WTC11 (cell line): Measurements from ENCODE around the gene C1orf159. TPM values are rescaled to one million over a fixed set of nuclear protein-coding genes. Genes with fewer than 3 reads are reported as not detected.

ENCODE experiments used
- ATAC-seq: fragments of 200-7000 bp; cut with Tn5 transposase; 2 replicates; pipeline ENCODE4 v1.10.0; 2021; ENCODE audit warnings: mild to moderate bottlenecking, moderate library complexity
- CTCF ChIA-PET: fragments of 300-600 bp; sonication (Branson Sonifier 250); formaldehyde crosslinking; loops from one replicate; lab custom pipeline; 2021; ENCODE audit warnings: antibody characterized with exemption; lab: Charles Lee
- POLR2A ChIA-PET: fragments of 350-600 bp; sonication (Branson Sonifier 250); formaldehyde crosslinking; loops from one replicate; lab custom pipeline; 2021; ENCODE audit warnings: antibody characterized with exemption; lab: Charles Lee
- DNase-seq: peaks from one replicate; pipeline ENCODE4 v3.0.0; 2021; ENCODE audit warnings: low spot score
- H3K27ac Mint-ChIP-seq: 2 replicates; pipeline ENCODE4 v1.8.0; 2021; ENCODE audit warnings: mixed read lengths
- H3K27me3 Mint-ChIP-seq: 2 replicates; pipeline ENCODE4 v1.8.0; 2021; ENCODE audit warnings: low read depth, mild to moderate bottlenecking, moderate library complexity, mixed read lengths
- H3K36me3 Mint-ChIP-seq: 2 replicates; pipeline ENCODE4 v1.8.0; 2021; ENCODE audit warnings: mixed read lengths
- H3K4me1 Mint-ChIP-seq: 2 replicates; pipeline ENCODE4 v1.8.0; 2022; ENCODE audit warnings: mixed read lengths
- H3K4me3 Mint-ChIP-seq: 2 replicates; pipeline ENCODE4 v1.8.0; 2021; ENCODE audit warnings: mild to moderate bottlenecking, moderate library complexity, mixed read lengths
- H3K9me3 Mint-ChIP-seq: 2 replicates; pipeline ENCODE4 v1.8.0; 2021; ENCODE audit warnings: mixed read lengths
- ATF2 ChIP-seq: sonication (generic); formaldehyde crosslinking; IDR thresholded peaks from 2 replicates; pipeline ENCODE4 v1.8.1; 2022; ENCODE audit warnings: low read depth, missing genetic modification reagents, borderline replicate concordance
- CREB1 ChIP-seq: sonication (generic); formaldehyde crosslinking; IDR thresholded peaks from 2 replicates; pipeline ENCODE4 v1.8.0; 2023; ENCODE audit warnings: mild to moderate bottlenecking, missing genetic modification reagents
- E2F1 ChIP-seq: sonication (generic); formaldehyde crosslinking; IDR thresholded peaks from 2 replicates; pipeline ENCODE4 v1.8.0; 2022; ENCODE audit warnings: mild to moderate bottlenecking, missing genetic modification reagents
- E2F4 ChIP-seq: sonication (generic); formaldehyde crosslinking; IDR thresholded peaks from 2 replicates; pipeline ENCODE4 v1.8.1; 2022; ENCODE audit warnings: low read depth, mild to moderate bottlenecking, moderate library complexity, missing genetic modification reagents, borderline replicate concordance
- E2F5 ChIP-seq: sonication (generic); formaldehyde crosslinking; IDR thresholded peaks from 2 replicates; pipeline ENCODE4 v1.8.1; 2022; ENCODE audit warnings: mild to moderate bottlenecking, moderate library complexity, missing genetic modification reagents
- ETV6 ChIP-seq: sonication (generic); formaldehyde crosslinking; IDR thresholded peaks from 2 replicates; pipeline ENCODE4 v1.8.1; 2022; ENCODE audit warnings: mild to moderate bottlenecking, missing genetic modification reagents
- FOXP1 ChIP-seq: sonication (generic); formaldehyde crosslinking; IDR thresholded peaks from 2 replicates; pipeline ENCODE4 v1.8.0; 2022; ENCODE audit warnings: missing genetic modification reagents, mild to moderate bottlenecking, moderate library complexity, borderline replicate concordance
- JAZF1 ChIP-seq: fragments of 250-450 bp; sonication (Bioruptor Pico); IDR thresholded peaks from 2 replicates; pipeline ENCODE4 v1.9.0; 2021; ENCODE audit warnings: moderate library complexity, mild to moderate bottlenecking, inconsistent platforms
- MXD4 ChIP-seq: fragments of 250-450 bp; sonication (Bioruptor Pico); IDR thresholded peaks from 2 replicates; pipeline ENCODE4 v1.8.0; 2021; ENCODE audit warnings: mild to moderate bottlenecking, moderate library complexity, borderline replicate concordance
- OVOL2 ChIP-seq: fragments of 250-450 bp; sonication (Bioruptor Pico); IDR thresholded peaks from 2 replicates; pipeline ENCODE4 v1.9.0; 2021; ENCODE audit warnings: mild to moderate bottlenecking, borderline replicate concordance
- SMAD4 ChIP-seq: sonication (generic); formaldehyde crosslinking; IDR thresholded peaks from 2 replicates; pipeline ENCODE4 v1.8.0; 2022; ENCODE audit warnings: mild to moderate bottlenecking, missing genetic modification reagents
- TEAD1 ChIP-seq: sonication (generic); formaldehyde crosslinking; IDR thresholded peaks from 2 replicates; pipeline ENCODE4 v1.8.0; 2022; ENCODE audit warnings: mild to moderate bottlenecking, missing genetic modification reagents
- ZBTB21 ChIP-seq: sonication (generic); formaldehyde crosslinking; IDR thresholded peaks from 2 replicates; pipeline ENCODE4 v1.8.1; 2023; ENCODE audit warnings: mild to moderate bottlenecking, missing genetic modification reagents, borderline replicate concordance
- ZBTB43 ChIP-seq: sonication (generic); formaldehyde crosslinking; IDR thresholded peaks from 2 replicates; pipeline ENCODE4 v1.8.1; 2023; ENCODE audit warnings: mild to moderate bottlenecking, missing genetic modification reagents
- ZNF121 ChIP-seq: sonication (generic); formaldehyde crosslinking; IDR thresholded peaks from 2 replicates; pipeline ENCODE4 v1.8.0; 2023; ENCODE audit warnings: missing genetic modification reagents
- ZNF423 ChIP-seq: fragments of 250-450 bp; sonication (Bioruptor Pico); IDR thresholded peaks from 2 replicates; pipeline ENCODE4 v2.1.2; 2022; ENCODE audit warnings: mild to moderate bottlenecking, moderate library complexity
- ZSCAN18 ChIP-seq: fragments of 250-450 bp; sonication (Bioruptor Pico); IDR thresholded peaks from 2 replicates; pipeline ENCODE4 v2.1.2; 2022; ENCODE audit warnings: mild to moderate bottlenecking, moderate library complexity
- total RNA-seq: library from RNA; stranded (reverse); gene quantifications from 3 replicates; pipeline ENCODE4 v1.2.3, GENCODE V29; 2021
- TF ChIP-seq, protein P1 (sequence below): sonication (generic); formaldehyde crosslinking; IDR thresholded peaks from 2 replicates; pipeline ENCODE4 v1.8.0; 2022; ENCODE audit warnings: mild to moderate bottlenecking, missing genetic modification reagents
- TF ChIP-seq, protein P2 (sequence below): sonication (generic); formaldehyde crosslinking; IDR thresholded peaks from 2 replicates; pipeline ENCODE4 v1.8.0; 2022; ENCODE audit warnings: mild to moderate bottlenecking, missing genetic modification reagents

The C1orf159 gene
- total RNA-seq, 1 experiment from 2014 or later: 17.8 TPM

DNA sequence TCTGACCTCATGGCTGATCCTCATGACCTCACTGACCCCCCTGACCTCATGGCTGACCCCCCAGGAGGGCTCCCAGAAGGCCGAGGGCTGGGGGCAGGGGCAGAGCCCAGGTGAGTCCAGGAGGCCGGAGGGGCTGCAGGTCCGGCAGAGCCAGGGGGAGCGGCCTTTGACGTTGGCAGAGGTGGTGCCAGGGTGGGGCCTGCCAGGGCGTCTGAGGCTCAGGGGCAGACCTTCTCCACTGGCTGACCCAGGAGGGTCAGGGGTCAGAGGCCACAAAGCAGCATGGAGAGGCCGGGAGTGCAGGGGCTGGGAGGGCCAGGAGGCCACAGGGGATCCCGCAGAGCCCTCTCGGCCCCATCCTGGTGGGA lies 29.6 kb upstream of the C1orf159 start:
- TF ChIP-seq TEAD1: no peak
- TF ChIP-seq ZBTB43 (CRISPR knock-in tag): no peak
- TF ChIP-seq ZNF121 (CRISPR knock-in tag): no peak
- no peak for TF ChIP-seq ZNF423
- TF ChIP-seq, all 79 proteins: peak for 0
- ChIA-PET CTCF (no interaction called here), POLR2A (no interaction called here)
- H3K27me3 Mint-ChIP-seq: no peaks in the 10 kb centered on the region; the same call in 1 of the 2 replicates
- no peak for ATAC-seq
- no peak for DNase-seq
- H3K9me3 Mint-ChIP-seq: no peaks in the 10 kb centered on the region
- H3K27ac Mint-ChIP-seq: no peak overlapping the region
- no peak overlapping the region for H3K4me3 Mint-ChIP-seq
- peaks cover 6% of the 10 kb centered on the region; the same call in 1 of the 2 replicates for H3K4me1 Mint-ChIP-seq
- H3K36me3 Mint-ChIP-seq: no peaks in the 10 kb centered on the region

GRCh38 chr1:1144843-1145546 lies 29.1 kb upstream of the C1orf159 start:
- no peaks in the 10 kb centered on the region for H3K9me3 Mint-ChIP-seq
- no peaks in the 10 kb centered on the region for H3K36me3 Mint-ChIP-seq
- POLR2A ChIA-PET: no interaction called here
- no peak overlapping the region for H3K27ac Mint-ChIP-seq
- no peak for DNase-seq
- CTCF ChIA-PET: no interaction called here
- no peak overlapping the region for H3K4me3 Mint-ChIP-seq
- peaks cover 6% of the 10 kb centered on the region; the same call in 1 of the 2 replicates for H3K4me1 Mint-ChIP-seq
- no peak for ATAC-seq
- TF ChIP-seq FOXP1 (CRISPR knock-in tag): 0 out of 2 replicates have a peak, but pooled peaks have one; percentile 12
- no peak for TF ChIP-seq CREB1 (CRISPR knock-in tag)
- H3K27me3 Mint-ChIP-seq: no peaks in the 10 kb centered on the region; the same call in 1 of the 2 replicates

GRCh38 chr1:1144122-1144842 lies 28.4 kb upstream of the C1orf159 start:
- ChIA-PET CTCF (interaction anchor here (1.4 kb wide), 1 partner anchor 30 kb away, joined by 3 read pairs; the partner anchor contains the start of gene TTLL10), POLR2A (no interaction called here)
- Mint-ChIP-seq H3K27ac (no peak overlapping the region), H3K4me3 (no peak overlapping the region), H3K27me3 (no peaks in the 10 kb centered on the region; the same call in 1 of the 2 replicates), H3K4me1 (peaks cover 6% of the 10 kb centered on the region; the same call in 1 of the 2 replicates), H3K9me3 (no peaks in the 10 kb centered on the region), H3K36me3 (no peaks in the 10 kb centered on the region)
- peak; percentile 51 for DNase-seq
- peak; percentile 47 for ATAC-seq
- TF ChIP-seq E2F4 (CRISPR knock-in tag) (no peak), ZBTB21 (no peak), JAZF1 (CRISPR knock-in tag) (no peak), ETV6 (CRISPR knock-in tag) (0 out of 2 replicates have a peak, but pooled peaks have one; percentile 33), E2F1 (CRISPR knock-in tag) (no peak), OVOL2 (CRISPR knock-in tag) (no peak), SMAD4 (CRISPR knock-in tag) (no peak), E2F5 (no peak), ATF2 (no peak), CREB1 (CRISPR knock-in tag) (no peak), ZSCAN18 (CRISPR knock-in tag) (no peak), MXD4 (no peak)
- TF ChIP-seq, protein P1, sequence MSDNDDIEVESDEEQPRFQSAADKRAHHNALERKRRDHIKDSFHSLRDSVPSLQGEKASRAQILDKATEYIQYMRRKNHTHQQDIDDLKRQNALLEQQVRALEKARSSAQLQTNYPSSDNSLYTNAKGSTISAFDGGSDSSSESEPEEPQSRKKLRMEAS (CRISPR knock-in tag): peak; percentile 60
- TF ChIP-seq, protein P2, sequence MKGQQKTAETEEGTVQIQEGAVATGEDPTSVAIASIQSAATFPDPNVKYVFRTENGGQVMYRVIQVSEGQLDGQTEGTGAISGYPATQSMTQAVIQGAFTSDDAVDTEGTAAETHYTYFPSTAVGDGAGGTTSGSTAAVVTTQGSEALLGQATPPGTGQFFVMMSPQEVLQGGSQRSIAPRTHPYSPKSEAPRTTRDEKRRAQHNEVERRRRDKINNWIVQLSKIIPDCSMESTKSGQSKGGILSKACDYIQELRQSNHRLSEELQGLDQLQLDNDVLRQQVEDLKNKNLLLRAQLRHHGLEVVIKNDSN (CRISPR knock-in tag): no peak
